ENCODE measurements around the gene SMIM21. TPM values are rescaled to one million over a fixed set of nuclear protein-coding genes. Genes with fewer than 3 reads are reported as not detected.

SMIM21 gene
- total RNA-seq, 1 donor from 2014 or later, result not detected

- Mint-ChIP-seq H3K4me3 (no peak overlapping the region), H3K27ac (no peak overlapping the region), H3K4me1 (ENCODE audit: unreplicated experiment) (peaks cover 9% of the 10 kb centered on the region), H3K36me3 (no peaks in the 10 kb centered on the region), H3K27me3 (peaks cover 12% of the 10 kb centered on the region), H3K9me3 (no peaks in the 10 kb centered on the region)
- no peak for TF ChIP-seq CTCF (conservative IDR thresholded peaks at IDR 0.05)
- no peak for DNase-seq (ENCODE audit: extremely low spot score, unreplicated experiment)
Measured at GRCh38 chr18:75439348-75439747, 11.8 kb upstream of the SMIM21 start.

- no peak for DNase-seq (ENCODE audit: extremely low spot score, unreplicated experiment)
- Mint-ChIP-seq H3K36me3 (no peaks in the 10 kb centered on the region), H3K9me3 (no peaks in the 10 kb centered on the region), H3K4me3 (no peak overlapping the region), H3K27ac (no peak overlapping the region), H3K27me3 (peaks cover 12% of the 10 kb centered on the region), H3K4me1 (ENCODE audit: unreplicated experiment) (peaks cover 9% of the 10 kb centered on the region)
- TF ChIP-seq CTCF (conservative IDR thresholded peaks at IDR 0.05), result no peak
Measured at GRCh38 chr18:75438891-75439290, 11.4 kb upstream of the SMIM21 start.

GRCh38 chr18:75437979-75438378 is 10.5 kb upstream of the SMIM21 start:
- no peak for TF ChIP-seq CTCF (conservative IDR thresholded peaks at IDR 0.05)
- Mint-ChIP-seq H3K27me3 (peaks cover 12% of the 10 kb centered on the region), H3K9me3 (no peaks in the 10 kb centered on the region), H3K36me3 (no peaks in the 10 kb centered on the region), H3K27ac (no peak overlapping the region), H3K4me1 (ENCODE audit: unreplicated experiment) (peaks cover 11% of the 10 kb centered on the region), H3K4me3 (no peak overlapping the region)
- DNase-seq (ENCODE audit: extremely low spot score, unreplicated experiment), result no peak

GRCh38 chr18:75433098-75433497 is 5.6 kb upstream of the SMIM21 start:
- Mint-ChIP-seq H3K27me3 (peaks cover 4% of the 10 kb centered on the region), H3K36me3 (no peaks in the 10 kb centered on the region), H3K27ac (no peak overlapping the region), H3K4me3 (no peak overlapping the region), H3K9me3 (peaks cover 5% of the 10 kb centered on the region), H3K4me1 (ENCODE audit: unreplicated experiment) (peaks cover 3% of the 10 kb centered on the region)
- no peak for TF ChIP-seq CTCF (conservative IDR thresholded peaks at IDR 0.05)
- DNase-seq (ENCODE audit: extremely low spot score, unreplicated experiment), result no peak

GRCh38 chr18:75429975-75430374 is 2.5 kb upstream of the SMIM21 start:
- H3K4me1 Mint-ChIP-seq (ENCODE audit: unreplicated experiment), result peaks cover 3% of the 10 kb centered on the region

More at GRCh38 chr18:75429975-75430374, 2.5 kb upstream of the SMIM21 start:
- no peak overlapping the region for H3K27ac Mint-ChIP-seq
- no peak for DNase-seq (ENCODE audit: extremely low spot score, unreplicated experiment)
- peaks cover 8% of the 10 kb centered on the region for H3K9me3 Mint-ChIP-seq
- TF ChIP-seq CTCF (conservative IDR thresholded peaks at IDR 0.05), result no peak
- peaks cover 8% of the 10 kb centered on the region for H3K27me3 Mint-ChIP-seq
- H3K36me3 Mint-ChIP-seq, result no peaks in the 10 kb centered on the region
- no peak overlapping the region for H3K4me3 Mint-ChIP-seq
